ENCODE measurements around the gene SUCLA2. TPM values are rescaled to one million over a fixed set of nuclear protein-coding genes. Genes with fewer than 3 reads are reported as not detected.

The SUCLA2 gene
- total and polyA plus RNA-seq, 10 of the 15 experiments (the other 5 are each of a cell fraction or from before 2014, with no cell fraction given), result 27.5 to 83.4 (median 42.8) TPM

- TF ChIP-seq ZBTB4 (CRISPR knock-in tag; IDR thresholded peaks at IDR 0.05) (no peak), MXI1 (IDR thresholded peaks at IDR 0.05; ENCODE audit: low read depth, low read length) (peak; percentile 69), POLR2AphosphoS5 (IDR thresholded peaks at IDR 0.05; ENCODE audit: low read length) (peak; percentile 77; the same call in 1 of the 2 replicates), IRF3 (IDR thresholded peaks at IDR 0.05) (no peak), PML (IDR thresholded peaks at IDR 0.05; ENCODE audit: low read length) (peak; percentile 66; the same call in 1 of the 2 replicates), HDGF (IDR thresholded peaks at IDR 0.05) (0 out of 2 replicates have a peak, but pooled peaks have one; percentile 14), NFXL1 (IDR thresholded peaks at IDR 0.05; ENCODE audit: borderline replicate concordance) (no peak), RB1 (IDR thresholded peaks at IDR 0.05; ENCODE audit: borderline replicate concordance) (no peak)
Measured at GRCh38 chr13:48001114-48001881, at the start of gene SUCLA2 (continued).

Data from GM12878 (cell line).